Amniotic epithelial cell (primary cell): ENCODE data around the gene SERF1A.
"Not testable (repeated sequence)": the region's sequence is repeated elsewhere in the genome, so short reads cannot be mapped to it uniquely, and the experiment has no call there.

Source experiments
- DNase-seq: peaks from one replicate; pipeline ENCODE4 v3.0.0-alpha.2; 2010; ENCODE audit warnings: low read depth

SERF1A gene

DNA sequence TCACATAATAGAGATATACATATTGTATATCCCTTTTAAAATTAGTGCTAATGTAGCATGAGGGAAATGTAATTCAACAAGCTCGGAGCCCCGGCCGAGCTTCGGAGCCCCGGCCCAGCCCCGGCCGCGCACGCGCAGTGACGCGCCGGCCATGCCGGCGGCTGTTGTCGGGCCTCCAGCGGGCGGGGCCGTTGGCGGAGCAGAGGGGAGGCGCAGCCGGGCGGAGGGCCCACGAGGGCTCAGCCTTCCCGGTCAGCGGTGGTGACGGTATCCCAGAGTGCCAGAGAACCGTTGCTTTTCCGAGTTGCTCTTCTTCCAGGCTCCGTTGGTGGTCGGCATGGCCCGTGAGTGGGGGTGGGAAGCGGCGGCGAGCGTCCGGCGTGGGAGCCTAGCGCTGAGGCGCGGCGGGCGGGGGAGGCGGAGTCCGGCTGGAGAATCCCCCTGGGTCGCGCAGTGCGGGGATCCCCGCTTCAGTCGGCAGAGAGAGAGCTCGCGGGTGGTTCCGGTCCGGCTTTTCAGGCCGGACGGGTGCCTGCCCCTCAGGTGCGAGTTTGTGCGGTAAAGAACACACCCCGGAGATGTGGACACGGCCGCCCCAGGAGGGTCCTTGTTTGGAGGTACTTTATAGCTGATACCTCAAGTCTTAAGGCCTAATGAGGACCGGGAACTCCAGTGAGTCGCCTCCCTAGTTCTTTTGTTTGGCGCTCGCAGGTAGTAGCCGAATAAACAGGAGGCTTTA is at the start of gene SERF1A:
TSS of gene SERF1A (plus strand) at position 137 of the 739 bp plus-strand sequence. CDS start at position 338, 201 bp downstream.
- not testable (repeated sequence) for DNase-seq

DNA sequence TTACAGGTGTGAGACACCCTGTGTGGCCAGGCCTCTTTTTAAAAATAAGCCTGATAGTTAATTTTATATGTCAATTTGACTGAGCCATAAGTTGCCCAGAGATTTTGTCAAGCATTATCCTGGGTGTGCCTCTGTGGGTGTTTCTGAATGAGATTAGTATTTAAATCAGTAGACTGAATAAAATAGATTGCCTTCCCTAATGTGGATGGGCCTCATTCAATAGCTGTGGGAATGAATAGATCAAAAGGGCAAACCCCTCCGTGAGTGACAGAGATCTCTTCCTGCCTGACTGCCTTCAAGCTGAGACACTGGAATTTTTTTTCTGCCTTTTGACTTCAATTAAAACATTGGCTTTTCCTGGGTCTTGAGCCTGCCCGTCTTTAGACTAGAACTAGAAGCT is 33.7 kb upstream of the SERF1A start:
- not testable (repeated sequence) for DNase-seq

DNA sequence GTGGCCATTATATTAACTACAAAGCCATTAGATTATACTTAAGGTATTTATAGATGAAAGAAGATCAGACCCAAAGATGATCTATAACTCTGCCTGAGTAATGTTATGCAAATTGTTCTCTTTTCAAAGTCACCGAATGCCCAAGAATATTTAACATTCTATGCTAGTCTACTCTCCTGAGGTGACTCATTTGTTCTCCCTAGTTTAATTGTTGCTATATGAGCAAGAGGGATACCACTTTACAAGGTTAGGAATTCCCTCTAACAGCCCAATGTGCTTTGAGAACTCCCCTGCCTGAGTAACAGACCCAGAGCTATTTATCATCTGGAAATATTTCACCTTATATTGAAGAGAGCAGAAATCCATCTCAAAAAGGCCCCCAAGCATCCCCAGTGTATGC is 29.8 kb upstream of the SERF1A start:
- DNase-seq = not testable (repeated sequence)

DNA sequence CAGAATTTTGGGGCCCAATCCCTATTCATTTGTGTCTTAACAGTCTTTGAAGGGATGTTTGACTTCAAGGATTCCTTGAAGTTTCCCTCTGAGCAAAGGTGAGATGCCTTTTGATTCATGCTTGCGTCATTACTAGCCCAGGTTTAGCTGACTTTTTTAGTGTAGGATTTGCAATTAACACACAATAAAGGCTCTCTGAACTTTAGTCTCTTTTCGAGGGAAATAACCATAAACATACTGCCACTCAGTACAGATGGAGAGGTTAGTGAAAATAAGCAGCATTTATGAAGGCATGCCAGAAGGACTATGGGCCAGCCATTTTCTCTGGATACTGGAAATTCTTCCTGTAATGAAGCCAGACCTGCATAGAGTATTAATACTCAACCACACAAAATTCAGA is 4.4 kb upstream of the SERF1A start:
- not testable (repeated sequence) for DNase-seq

DNA sequence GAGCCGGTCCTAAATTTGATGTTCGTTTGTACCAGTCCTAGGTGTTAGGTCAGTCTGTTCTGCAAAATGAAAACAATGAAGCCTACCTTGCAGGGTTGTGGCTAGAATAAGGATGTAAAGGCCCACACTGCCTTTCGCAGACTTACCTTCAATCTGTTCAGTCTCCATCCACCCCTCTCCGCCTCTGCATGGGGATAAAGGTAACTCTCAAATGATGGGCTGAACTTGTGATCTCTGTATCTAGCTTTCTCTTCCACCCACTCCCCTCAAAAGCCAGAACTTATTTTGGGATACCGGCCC is 753 bp downstream of the SERF1A start:
- not testable (repeated sequence) for DNase-seq

DNA sequence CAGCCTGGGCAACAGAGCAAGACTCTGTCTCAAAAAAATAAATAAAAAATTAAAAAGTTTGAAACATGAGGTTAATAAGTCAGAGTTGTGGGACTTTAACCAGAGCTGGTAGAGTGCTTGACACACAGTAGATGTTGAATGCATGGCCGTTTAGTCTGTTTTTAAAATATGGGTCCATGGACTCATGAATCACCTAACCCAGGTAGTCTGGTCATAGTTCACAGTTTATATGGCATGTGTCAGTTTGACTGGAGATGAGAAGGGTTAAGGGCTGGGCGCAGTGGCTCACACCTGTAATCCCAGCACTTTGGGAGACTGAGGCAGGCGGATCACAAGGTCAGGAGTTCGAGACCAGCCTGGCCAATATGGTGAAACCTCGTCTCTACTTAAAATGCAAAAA is 6.2 kb downstream of the SERF1A start:
- DNase-seq = not testable (repeated sequence)

DNA sequence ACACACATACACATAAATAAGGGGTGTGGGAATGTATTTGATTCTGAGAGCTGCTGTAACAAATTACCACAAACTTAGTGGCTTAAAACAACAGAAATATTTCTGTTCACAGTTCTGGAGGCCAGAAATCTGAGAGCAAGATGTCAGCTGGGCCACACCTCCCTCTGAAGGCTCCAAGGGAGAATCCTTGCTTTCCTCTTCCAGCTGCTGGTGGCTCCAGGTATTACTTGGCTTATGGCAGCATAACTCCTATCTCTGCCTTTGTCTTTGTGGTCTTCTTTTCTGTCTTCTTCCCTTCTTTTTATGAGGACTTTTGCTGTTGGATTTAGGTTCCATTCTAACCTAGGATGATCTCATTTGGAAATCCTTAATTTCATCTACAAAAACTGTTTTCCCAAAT is 16.4 kb downstream of the SERF1A start:
- not testable (repeated sequence) for DNase-seq

DNA sequence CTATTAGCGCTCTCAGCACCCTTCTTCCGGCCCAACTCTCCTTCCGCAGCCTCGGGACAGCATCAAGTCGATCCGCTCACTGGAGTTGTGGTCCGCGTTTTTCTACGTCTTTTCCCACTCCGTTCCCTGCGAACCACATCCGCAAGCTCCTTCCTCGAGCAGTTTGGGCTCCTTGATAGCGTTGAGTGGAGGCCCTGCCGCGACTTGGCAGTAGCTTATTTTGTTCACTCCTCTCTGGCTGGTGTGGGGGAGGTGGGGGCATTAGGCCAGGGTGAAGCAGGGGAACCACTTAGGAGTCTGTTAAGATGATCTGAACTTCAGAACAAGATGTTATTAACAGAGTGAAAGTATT is 24.7 kb downstream of the SERF1A start:
- not testable (repeated sequence) for DNase-seq

DNA sequence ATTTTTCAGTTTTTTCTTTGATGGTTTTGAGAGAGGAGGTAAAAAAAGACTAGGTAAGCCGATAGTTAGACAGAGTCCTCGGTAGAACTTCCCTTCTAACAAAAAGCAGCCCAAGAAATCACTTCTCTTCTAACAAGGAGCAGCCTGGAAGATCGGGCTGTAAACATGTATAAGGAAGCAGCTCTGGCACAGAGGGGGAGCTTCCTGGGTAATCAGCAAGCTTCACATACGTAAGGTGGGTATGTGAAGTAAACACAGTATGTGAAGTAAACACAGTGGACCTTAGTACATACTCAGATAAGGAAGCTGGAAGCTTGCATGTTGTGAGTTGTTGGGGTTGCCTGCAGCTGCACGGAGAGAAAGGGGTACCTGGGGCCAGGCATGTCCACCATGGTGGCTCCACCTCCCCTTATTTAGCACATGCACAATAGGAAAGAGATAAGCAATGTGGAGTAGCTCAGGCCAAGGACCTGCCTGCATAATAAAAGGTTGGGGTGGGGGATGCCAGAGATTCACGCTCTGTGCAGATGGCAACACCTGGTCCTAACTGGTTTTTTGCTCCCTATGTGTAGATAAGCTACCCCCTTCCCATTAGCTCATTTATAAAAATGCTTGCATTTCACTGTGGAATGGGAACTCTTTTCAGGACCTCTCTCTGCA is 31.4 kb downstream of the SERF1A start:
- not testable (repeated sequence) for DNase-seq

DNA sequence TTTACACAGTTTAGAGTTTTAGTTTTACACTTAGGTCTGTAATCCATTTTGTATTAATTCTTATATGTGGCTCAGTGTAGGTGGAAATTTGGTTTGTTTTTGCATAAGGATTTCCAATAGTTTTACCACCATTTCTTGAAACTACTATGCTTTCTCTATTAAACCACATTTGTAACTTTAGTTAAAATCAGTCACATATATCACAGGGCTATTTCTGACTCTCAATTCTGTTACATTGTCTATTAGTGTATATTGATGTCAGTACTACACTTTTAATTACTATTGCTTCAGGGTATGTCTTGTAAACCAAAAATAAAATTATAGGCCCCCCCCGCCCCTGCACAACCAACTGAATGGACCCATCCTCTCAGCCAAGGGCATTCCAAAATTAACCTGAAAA is 32.1 kb downstream of the SERF1A start:
- not testable (repeated sequence) for DNase-seq

DNA sequence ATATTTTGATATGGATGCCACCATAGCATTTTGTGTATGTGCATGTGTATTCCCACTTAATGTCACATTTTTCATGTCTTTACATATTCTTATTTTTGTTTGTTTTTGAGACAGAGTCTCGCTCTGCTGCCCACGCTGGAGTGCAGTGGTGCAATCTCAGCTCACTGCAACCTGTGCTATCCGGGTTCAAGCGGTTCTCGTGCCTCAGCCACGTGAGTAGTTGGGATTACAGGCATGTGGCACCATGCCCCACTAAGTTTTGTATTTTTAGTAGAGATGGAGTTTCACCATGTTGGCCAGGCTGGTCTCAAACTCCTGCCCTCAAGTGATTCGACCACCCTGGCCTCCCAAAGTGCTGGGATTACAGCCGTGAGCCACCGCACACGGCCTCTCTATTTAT is 52.6 kb downstream of the SERF1A start:
- DNase-seq = not testable (repeated sequence)
